Measurements from ENCODE around the gene SOS1.

The SOS1 gene

GRCh38 chr2:39024833-39025232 lies 96.0 kb downstream of the SOS1 start:
- no peak overlapping the region for H3K4me2 ChIP-seq (ENCODE audit: low read depth, low read length)
- no peak overlapping the region for H3K9ac ChIP-seq (ENCODE audit: low read length)
- H3K9me2 ChIP-seq (replicated peaks; ENCODE audit: insufficient read depth, low read length) = no peaks in the 10 kb centered on the region
- no peak overlapping the region for H3K27ac ChIP-seq (ENCODE audit: low read length)
- no peaks in the 10 kb centered on the region for H3K27me3 ChIP-seq (replicated peaks; ENCODE audit: insufficient read depth, low read length)
- no peaks in the 10 kb centered on the region for H3K9me3 ChIP-seq (replicated peaks; ENCODE audit: insufficient read depth, low read length)
- H3K36me3 ChIP-seq (replicated peaks; ENCODE audit: insufficient read depth, low read length) = no peaks in the 10 kb centered on the region
- H2AFZ ChIP-seq (ENCODE audit: low read length) = no peak overlapping the region
- no peak for TF ChIP-seq EZH2 (optimal IDR thresholded peaks at IDR 0.05; ENCODE audit: low read depth, low read length)
- no peak for TF ChIP-seq EZH2phosphoT487 (IDR thresholded peaks at IDR 0.05; ENCODE audit: low read length)
- no peak for TF ChIP-seq CTCF (IDR thresholded peaks at IDR 0.05; ENCODE audit: low read length)
- no peaks in the 10 kb centered on the region for H3K4me1 ChIP-seq (ENCODE audit: low read length)
- no peaks in the 10 kb centered on the region for H4K20me1 ChIP-seq (ENCODE audit: insufficient read depth, low read length)
- no peaks in the 10 kb centered on the region for H3K79me2 ChIP-seq (ENCODE audit: low read length)
- H3F3A ChIP-seq (ENCODE audit: insufficient read depth, low read length) = no peaks in the 10 kb centered on the region
- H3K4me3 ChIP-seq (ENCODE audit: low read length) = no peak overlapping the region
- peak; percentile 9 for DNase-seq

DNA sequence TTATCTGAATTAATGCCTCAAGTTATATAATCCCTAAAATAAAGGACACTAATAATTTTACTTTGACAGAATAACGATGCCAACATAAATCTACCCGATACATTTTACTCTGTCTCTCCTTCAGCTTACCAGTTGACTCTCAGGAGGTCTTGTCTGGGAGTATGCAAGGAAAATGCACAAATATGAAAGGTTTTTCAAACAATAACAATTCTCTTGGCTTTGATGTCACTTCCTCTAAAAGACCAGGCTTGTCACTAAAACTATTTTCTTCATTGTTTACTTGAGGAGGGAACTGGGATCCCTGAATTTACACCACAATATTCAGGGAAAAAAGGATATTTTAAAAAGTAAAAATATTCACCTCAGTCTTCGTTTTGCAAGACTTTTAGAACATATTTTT lies 97.2 kb downstream of the SOS1 start:
- H3K9ac ChIP-seq (ENCODE audit: low read length) = no peak overlapping the region
- no peaks in the 10 kb centered on the region for H4K20me1 ChIP-seq (ENCODE audit: insufficient read depth, low read length)
- no peak overlapping the region for H3K4me3 ChIP-seq (ENCODE audit: low read length)
- H3K4me2 ChIP-seq (ENCODE audit: low read depth, low read length) = no peak overlapping the region
- no peak overlapping the region for H2AFZ ChIP-seq (ENCODE audit: low read length)
- no peaks in the 10 kb centered on the region for H3K4me1 ChIP-seq (ENCODE audit: low read length)
- DNase-seq = no peak
- H3K9me2 ChIP-seq (replicated peaks; ENCODE audit: insufficient read depth, low read length) = no peaks in the 10 kb centered on the region
- H3F3A ChIP-seq (ENCODE audit: insufficient read depth, low read length) = no peaks in the 10 kb centered on the region
- no peaks in the 10 kb centered on the region for H3K27me3 ChIP-seq (replicated peaks; ENCODE audit: insufficient read depth, low read length)
- no peaks in the 10 kb centered on the region for H3K36me3 ChIP-seq (replicated peaks; ENCODE audit: insufficient read depth, low read length)
- TF ChIP-seq CTCF (IDR thresholded peaks at IDR 0.05; ENCODE audit: low read length) (no peak), EZH2phosphoT487 (IDR thresholded peaks at IDR 0.05; ENCODE audit: low read length) (no peak), EZH2 (optimal IDR thresholded peaks at IDR 0.05; ENCODE audit: low read depth, low read length) (no peak)
- no peaks in the 10 kb centered on the region for H3K79me2 ChIP-seq (ENCODE audit: low read length)
- H3K9me3 ChIP-seq (replicated peaks; ENCODE audit: insufficient read depth, low read length) = no peaks in the 10 kb centered on the region
- no peak overlapping the region for H3K27ac ChIP-seq (ENCODE audit: low read length)

DNA sequence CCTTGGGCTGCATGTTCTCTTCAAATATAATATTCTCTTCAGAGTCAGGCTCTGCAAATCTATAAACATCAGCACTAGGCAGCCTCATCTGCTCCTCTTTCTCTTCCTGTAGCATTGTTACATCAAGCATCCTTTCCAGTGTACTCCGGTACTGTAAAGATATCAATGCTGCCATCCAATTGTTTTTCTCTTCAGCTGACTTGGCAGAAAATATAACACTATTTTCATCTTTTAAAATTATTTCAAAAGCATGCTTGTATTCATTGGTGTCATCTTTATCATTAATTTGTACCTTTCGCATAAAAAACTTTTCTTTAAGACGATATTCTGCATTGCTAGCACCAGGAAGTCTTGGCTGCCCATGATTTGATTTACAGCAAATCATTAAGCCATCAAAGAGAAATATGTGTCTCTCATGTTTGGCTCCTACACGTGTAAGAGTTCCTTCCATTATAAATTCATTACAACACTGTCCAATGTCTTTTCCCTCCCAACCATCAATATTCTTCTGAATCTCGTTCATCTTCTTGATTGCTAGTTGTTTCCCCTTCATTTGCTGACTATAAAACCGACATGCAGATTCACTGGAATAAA lies 98.1 kb downstream of the SOS1 start:
- H2AFZ ChIP-seq (ENCODE audit: low read length) = no peak overlapping the region
- H4K20me1 ChIP-seq (ENCODE audit: insufficient read depth, low read length) = no peaks in the 10 kb centered on the region
- no peaks in the 10 kb centered on the region for H3F3A ChIP-seq (ENCODE audit: insufficient read depth, low read length)
- H3K9ac ChIP-seq (ENCODE audit: low read length) = no peak overlapping the region
- no peak overlapping the region for H3K27ac ChIP-seq (ENCODE audit: low read length)
- DNase-seq = no peak
- no peak overlapping the region for H3K4me2 ChIP-seq (ENCODE audit: low read depth, low read length)
- no peaks in the 10 kb centered on the region for H3K27me3 ChIP-seq (replicated peaks; ENCODE audit: insufficient read depth, low read length)
- no peaks in the 10 kb centered on the region for H3K36me3 ChIP-seq (replicated peaks; ENCODE audit: insufficient read depth, low read length)
- TF ChIP-seq CTCF (IDR thresholded peaks at IDR 0.05; ENCODE audit: low read length) (no peak), EZH2phosphoT487 (IDR thresholded peaks at IDR 0.05; ENCODE audit: low read length) (no peak), EZH2 (optimal IDR thresholded peaks at IDR 0.05; ENCODE audit: low read depth, low read length) (no peak)
- H3K9me2 ChIP-seq (replicated peaks; ENCODE audit: insufficient read depth, low read length) = no peaks in the 10 kb centered on the region
- H3K4me1 ChIP-seq (ENCODE audit: low read length) = no peaks in the 10 kb centered on the region
- no peaks in the 10 kb centered on the region for H3K9me3 ChIP-seq (replicated peaks; ENCODE audit: insufficient read depth, low read length)
- no peaks in the 10 kb centered on the region for H3K79me2 ChIP-seq (ENCODE audit: low read length)
- H3K4me3 ChIP-seq (ENCODE audit: low read length) = no peak overlapping the region

All from MM.1S (cell line).